Activated T-helper 1 cell treated with anti-CD3 and anti-CD28 coated beads, Interleukin-12 subunit alpha, Interleukin-12 subunit beta, Interleukin-2, Interleukin-4 antibody, amounts not matched to agents 30 ng/mL and 10 ng/mL and 1 ng/mL, durations not matched to agents 14 hours and 24 hours and 36 hours (primary cell): ENCODE data around the gene TMOD4. TPM values are rescaled to one million over a fixed set of nuclear protein-coding genes. Genes with fewer than 3 reads are reported as not detected.
A peak's percentile ranks its signal among the peaks of the same experiment; 100 is the strongest.
"Not testable (repeated sequence)": the region's sequence is repeated elsewhere in the genome, so short reads cannot be mapped to it uniquely, and the experiment has no call there.

Source experiments
- DNase-seq: peaks from one replicate; pipeline ENCODE4 v3.0.0; 2021; ENCODE audit warnings: low spot score
- H3K27ac Mint-ChIP-seq: one replicate; pipeline ENCODE4 v1.8.0; 2021; ENCODE audit warnings: mild to moderate bottlenecking, mixed read lengths
- H3K27me3 Mint-ChIP-seq: one replicate; pipeline ENCODE4 v1.8.0; 2022; ENCODE audit warnings: mild to moderate bottlenecking, moderate library complexity, mixed read lengths; ENCODE audit not compliant: insufficient read depth
- H3K36me3 Mint-ChIP-seq: one replicate; pipeline ENCODE4 v1.8.0; 2021; ENCODE audit warnings: low read depth, mixed read lengths
- H3K4me1 Mint-ChIP-seq: one replicate; pipeline ENCODE4 v1.8.0; 2021; ENCODE audit warnings: low read depth, mixed read lengths
- H3K4me3 Mint-ChIP-seq: one replicate; pipeline ENCODE4 v1.8.0; 2021; ENCODE audit warnings: mild to moderate bottlenecking, moderate library complexity, mixed read lengths
- H3K9me3 Mint-ChIP-seq: one replicate; pipeline ENCODE4 v1.8.0; 2021; ENCODE audit warnings: mixed read lengths
- intact Hi-C: fragments of 100-400 bp; cut with micrococcal nuclease; formaldehyde crosslinking; loops from one replicate; pipeline ENCODE4 v1.15.1; 2024
- total RNA-seq: library from RNA; stranded (reverse); gene quantifications from 2 replicates; pipeline ENCODE4 v1.2.3, GENCODE V29; 2022

The TMOD4 gene
- total RNA-seq: 2.6 and 2.9 TPM in 2 replicates

DNA sequence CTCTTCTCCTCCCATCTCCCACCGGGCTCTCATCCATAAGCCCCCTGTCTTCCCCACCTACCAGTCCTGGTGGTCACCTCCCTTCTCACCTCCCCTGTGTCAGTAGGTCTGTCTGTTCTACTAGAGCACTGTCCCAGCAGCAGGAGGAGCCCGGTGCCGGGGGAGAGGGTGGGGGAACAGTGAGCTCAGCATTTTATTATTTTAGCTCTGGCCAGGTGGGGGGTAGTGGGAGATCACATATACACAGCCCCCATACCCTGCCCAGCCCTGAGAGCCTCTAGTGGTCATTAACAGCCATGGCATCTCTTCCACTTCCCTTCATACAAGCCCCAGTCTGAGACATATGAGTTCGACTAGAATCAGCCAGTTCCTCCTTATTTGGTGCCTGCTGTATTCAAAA, at the start of gene TMOD4:
TMOD4 (minus strand) TSS at position 119 of the 400 bp plus-strand sequence. CDS start 1,106 bp downstream, outside the sequence.
- Mint-ChIP-seq H3K27me3 (no peaks in the 10 kb centered on the region), H3K9me3 (no peaks in the 10 kb centered on the region), H3K4me3 (no peak within 1 kb of the TSS), H3K27ac (peak within 1 kb of the TSS; percentile 66), H3K4me1 (peaks cover 3% of the 10 kb centered on the region), H3K36me3 (peaks cover 43% of the 10 kb centered on the region)
- DNase-seq: no peak
- intact Hi-C loops: no loop called here

DNA sequence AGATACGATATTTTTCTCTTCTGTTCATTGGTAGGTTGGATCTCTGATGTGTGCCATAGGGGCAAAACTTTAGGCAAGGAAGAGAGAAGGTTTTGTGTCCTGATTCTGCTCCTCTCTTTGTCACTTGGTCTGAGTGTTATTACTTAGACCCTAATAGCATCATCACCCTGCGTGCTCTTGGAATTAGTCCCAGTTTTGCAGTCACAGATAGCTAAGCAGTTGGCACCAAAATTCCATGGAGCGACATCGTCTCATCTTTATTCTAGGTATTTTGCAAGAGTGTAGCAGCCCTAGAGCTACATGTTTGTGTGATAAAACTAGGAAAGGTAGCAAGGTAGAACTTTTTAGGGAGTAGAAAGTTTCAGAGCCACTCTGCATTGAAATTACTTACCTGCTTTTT, 46.3 kb upstream of the TMOD4 start:
- intact Hi-C loops: no loop called here
- no peak for DNase-seq
- H3K36me3 Mint-ChIP-seq: peaks cover 19% of the 10 kb centered on the region

DNA sequence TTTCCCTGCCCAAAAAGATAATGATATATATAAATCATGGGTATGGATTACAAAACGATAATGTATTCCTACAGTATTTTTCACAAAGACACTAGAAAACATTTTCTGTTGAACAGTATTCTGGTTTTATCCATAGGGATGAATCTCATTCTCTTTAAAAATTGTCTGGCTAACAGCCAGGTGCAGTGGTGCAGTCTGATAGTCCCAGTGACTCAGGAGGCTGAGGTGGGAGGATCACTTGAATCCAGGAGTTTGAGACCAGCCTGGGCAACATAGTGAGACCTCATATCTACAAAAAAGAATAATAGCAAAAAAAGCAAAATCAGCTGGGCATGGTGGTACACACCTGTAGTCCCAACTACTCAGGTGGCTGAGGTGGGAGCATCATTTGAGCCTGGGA, 45.8 kb upstream of the TMOD4 start:
- intact Hi-C loops: no loop called here
- H3K27ac Mint-ChIP-seq: no peak overlapping the region
- H3K36me3 Mint-ChIP-seq: peaks cover 17% of the 10 kb centered on the region
- no peak for DNase-seq
- H3K4me3 Mint-ChIP-seq: no peak overlapping the region
- H3K27me3 Mint-ChIP-seq: no peaks in the 10 kb centered on the region
- H3K4me1 Mint-ChIP-seq: peaks cover 14% of the 10 kb centered on the region
- H3K9me3 Mint-ChIP-seq: no peaks in the 10 kb centered on the region

More for the DNA sequence above, 46.3 kb upstream of the TMOD4 start:
- Mint-ChIP-seq H3K4me1 (peaks cover 14% of the 10 kb centered on the region), H3K4me3 (no peak overlapping the region), H3K27me3 (no peaks in the 10 kb centered on the region), H3K27ac (no peak overlapping the region), H3K9me3 (no peaks in the 10 kb centered on the region)

- H3K27me3 Mint-ChIP-seq: no peaks in the 10 kb centered on the region
- intact Hi-C loops: no loop called here
- H3K27ac Mint-ChIP-seq: peak overlapping the region; percentile 55
- H3K4me1 Mint-ChIP-seq: peaks cover 26% of the 10 kb centered on the region
- no peak for DNase-seq
- peaks cover 27% of the 10 kb centered on the region for H3K36me3 Mint-ChIP-seq
- H3K4me3 Mint-ChIP-seq: no peak overlapping the region
- H3K9me3 Mint-ChIP-seq: no peaks in the 10 kb centered on the region
Observed at GRCh38 chr1:151213560-151213959, 37.8 kb upstream of the TMOD4 start.

DNA sequence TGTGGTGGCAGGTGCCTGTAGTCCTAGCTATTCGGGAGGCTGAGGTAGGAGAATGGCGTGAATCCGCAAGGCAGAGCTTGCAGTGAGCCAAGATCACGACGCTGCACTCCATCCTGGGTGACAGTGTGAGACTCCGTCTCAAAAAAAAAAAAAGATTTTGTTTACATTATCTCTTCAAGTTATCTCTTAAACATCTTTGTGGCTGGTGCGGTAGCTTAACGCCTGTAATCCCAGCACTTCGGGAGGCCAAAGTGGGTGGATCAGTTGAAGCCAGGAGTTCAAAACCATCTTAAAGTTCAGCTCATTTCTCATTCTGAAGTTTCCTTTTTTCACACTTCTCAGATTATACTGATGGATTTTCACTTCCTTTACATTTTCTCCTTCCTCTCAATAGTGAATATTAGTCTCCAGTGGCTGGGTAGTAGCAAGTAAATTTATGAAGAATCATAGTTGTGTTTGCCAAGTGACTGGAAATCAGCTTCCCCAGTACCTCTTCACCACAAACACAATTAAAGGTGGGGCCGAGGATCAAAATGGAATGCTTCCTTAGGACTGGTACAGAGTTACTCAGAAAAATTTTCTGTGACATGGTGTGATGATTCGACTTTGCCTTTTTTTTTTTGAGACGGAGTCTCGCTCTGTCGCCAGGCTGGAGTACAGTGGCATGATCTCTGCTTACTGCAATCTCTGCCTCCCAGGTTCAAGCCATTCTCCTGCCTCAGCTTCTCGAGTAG, 36.4 kb upstream of the TMOD4 start:
- intact Hi-C loops: loop anchor here (1.0 kb wide), 1 partner anchor 14 kb away; the partner anchor contains the start of gene PIP5K1A
- DNase-seq: no peak
- Mint-ChIP-seq H3K27ac (peak overlapping the region; percentile 90), H3K4me3 (peak overlapping the region; percentile 69), H3K36me3 (peaks cover 29% of the 10 kb centered on the region), H3K4me1 (peaks cover 26% of the 10 kb centered on the region), H3K9me3 (no peaks in the 10 kb centered on the region), H3K27me3 (no peaks in the 10 kb centered on the region)

- peak overlapping the region; percentile 30 for H3K4me3 Mint-ChIP-seq
- intact Hi-C loops: no loop called here
- peak overlapping the region; percentile 68 for H3K27ac Mint-ChIP-seq
- H3K9me3 Mint-ChIP-seq: no peaks in the 10 kb centered on the region
- no peaks in the 10 kb centered on the region for H3K27me3 Mint-ChIP-seq
- H3K4me1 Mint-ChIP-seq: peaks cover 31% of the 10 kb centered on the region
- no peak for DNase-seq
- H3K36me3 Mint-ChIP-seq: peaks cover 33% of the 10 kb centered on the region
Observed at GRCh38 chr1:151210830-151211229, 35.0 kb upstream of the TMOD4 start.

DNA sequence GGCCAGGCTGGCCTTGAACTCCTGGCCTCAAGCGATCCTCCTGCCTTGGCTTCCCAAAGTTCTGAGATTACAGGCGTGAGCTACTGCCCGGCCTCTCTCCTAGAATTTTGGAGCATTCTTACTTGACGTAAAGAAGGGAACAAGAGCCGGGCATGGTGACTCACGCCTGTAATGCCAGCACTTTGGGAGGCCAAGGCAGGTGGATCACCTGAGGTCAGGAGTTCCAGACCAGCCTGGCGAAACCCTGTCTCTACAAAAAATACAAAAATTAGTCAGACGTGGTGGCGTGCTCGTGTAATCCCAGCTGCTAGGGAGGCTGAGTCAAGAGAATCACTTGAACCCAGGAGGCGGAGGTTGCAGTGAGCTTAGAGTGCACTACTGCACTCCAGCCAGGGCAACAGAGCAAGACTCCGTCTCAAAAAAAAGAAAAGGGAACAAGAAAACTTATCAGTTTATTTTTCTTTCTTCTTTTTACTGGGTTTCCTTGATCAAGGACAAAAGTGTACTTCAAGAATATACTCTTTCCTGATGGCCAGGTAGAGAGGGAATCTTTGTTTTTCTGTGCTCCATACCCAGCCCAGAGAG, 29.7 kb upstream of the TMOD4 start:
- H3K27ac Mint-ChIP-seq, H3K4me3 Mint-ChIP-seq, intact Hi-C loops, DNase-seq, H3K9me3 Mint-ChIP-seq, H3K27me3 Mint-ChIP-seq: not testable (repeated sequence)
- Mint-ChIP-seq H3K4me1 (peaks cover 18% of the 10 kb centered on the region), H3K36me3 (peaks cover 27% of the 10 kb centered on the region)

GRCh38 chr1:151199873-151200581, 24.2 kb upstream of the TMOD4 start:
- peaks cover 2% of the 10 kb centered on the region for H3K27me3 Mint-ChIP-seq
- intact Hi-C loops: loop anchor here (2.0 kb wide), 1 partner anchor 43 kb away; the partner anchor contains the start of gene TNFAIP8L2
- H3K4me3 Mint-ChIP-seq: peak overlapping the region; percentile 94
- no peak for DNase-seq
- peak overlapping the region; percentile 94 for H3K27ac Mint-ChIP-seq
- H3K36me3 Mint-ChIP-seq: peaks cover 20% of the 10 kb centered on the region
- no peaks in the 10 kb centered on the region for H3K9me3 Mint-ChIP-seq
- peaks cover 42% of the 10 kb centered on the region for H3K4me1 Mint-ChIP-seq

- Mint-ChIP-seq H3K27ac (peak within 1 kb of the TSS; percentile 94), H3K4me1 (peaks cover 35% of the 10 kb centered on the region), H3K9me3 (no peaks in the 10 kb centered on the region), H3K36me3 (peaks cover 16% of the 10 kb centered on the region), H3K4me3 (peak within 1 kb of the TSS; percentile 94), H3K27me3 (peaks cover 7% of the 10 kb centered on the region)
- DNase-seq: peak; percentile 97
- intact Hi-C loops: loop anchor here (1.0 to 2.0 kb wide), 8 partner anchors 9 to 149 kb away; partner anchors contain the start of genes PI4KB, PSMD4, RFX5 and SCNM1
Observed at GRCh38 chr1:151198254-151199127, 22.7 kb upstream of the TMOD4 start, which contains the start of gene PIP5K1A. PIP5K1A (plus strand) TSS chr1:151198552; CDS start chr1:151198997, 445 bp downstream.

- Mint-ChIP-seq H3K27me3 (peaks cover 9% of the 10 kb centered on the region), H3K9me3 (no peaks in the 10 kb centered on the region), H3K4me1 (peaks cover 35% of the 10 kb centered on the region), H3K36me3 (peaks cover 16% of the 10 kb centered on the region), H3K27ac (peak overlapping the region; percentile 94), H3K4me3 (peak overlapping the region; percentile 94)
- intact Hi-C loops: loop anchor here (1.0 to 2.0 kb wide), 9 partner anchors 9 to 201 kb away; partner anchors contain the start of genes PI4KB, PSMB4, PSMD4 and RFX5
- no peak for DNase-seq
Observed at GRCh38 chr1:151197863-151198253, 22.1 kb upstream of the TMOD4 start.

DNA sequence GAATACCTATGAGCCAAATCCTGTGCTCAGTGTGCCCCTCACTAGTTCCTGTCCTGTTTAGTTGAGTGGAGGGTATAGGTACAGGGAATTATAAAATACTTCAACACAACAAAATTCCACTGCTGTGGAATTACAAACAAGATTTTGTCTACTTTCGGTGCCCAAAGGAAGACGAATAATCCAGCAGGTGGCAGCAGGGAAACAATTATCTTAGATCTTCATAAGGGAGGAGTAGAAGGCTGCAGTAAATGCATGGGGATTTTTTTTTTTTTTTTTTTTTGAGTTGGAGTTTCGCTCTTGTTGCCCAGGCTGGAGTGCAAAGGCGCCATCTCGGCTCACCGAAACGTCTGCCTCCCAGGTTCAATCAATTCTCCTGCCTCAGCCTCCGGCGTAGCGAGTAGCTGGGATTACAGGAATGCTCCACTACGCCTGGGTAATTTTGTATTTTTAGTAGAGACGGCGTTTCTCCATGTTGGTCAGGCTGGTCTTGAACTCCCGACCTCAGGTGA, 20.6 kb upstream of the TMOD4 start:
- intact Hi-C loops: loop anchor here (1.0 to 2.0 kb wide), 3 partner anchors 55 to 202 kb away; partner anchors contain the start of gene PSMB4
- DNase-seq: peak; percentile 50
- peaks cover 9% of the 10 kb centered on the region for H3K27me3 Mint-ChIP-seq
- no peak overlapping the region for H3K27ac Mint-ChIP-seq
- peak overlapping the region; percentile 41 for H3K4me3 Mint-ChIP-seq
- H3K4me1 Mint-ChIP-seq: peaks cover 29% of the 10 kb centered on the region
- H3K9me3 Mint-ChIP-seq: no peaks in the 10 kb centered on the region
- H3K36me3 Mint-ChIP-seq: peaks cover 16% of the 10 kb centered on the region
